C1 segment of cervical spinal cord (tissue), 14 donors: ENCODE data around the gene CLBA1.
"Not testable (repeated sequence)": the region's sequence is repeated elsewhere in the genome, so short reads cannot be mapped to it uniquely, and the experiment has no call there.

ENCODE experiments used
- DNase-seq, 14 donors: peaks; one replicate each; lab custom pipeline; 2025; lab: John Stamatoyannopoulos, UW

Gene CLBA1

GRCh38 chr14:104947881-104948735 lies 37.5 kb upstream of the CLBA1 start:
- DNase-seq, result not testable (repeated sequence)

DNA sequence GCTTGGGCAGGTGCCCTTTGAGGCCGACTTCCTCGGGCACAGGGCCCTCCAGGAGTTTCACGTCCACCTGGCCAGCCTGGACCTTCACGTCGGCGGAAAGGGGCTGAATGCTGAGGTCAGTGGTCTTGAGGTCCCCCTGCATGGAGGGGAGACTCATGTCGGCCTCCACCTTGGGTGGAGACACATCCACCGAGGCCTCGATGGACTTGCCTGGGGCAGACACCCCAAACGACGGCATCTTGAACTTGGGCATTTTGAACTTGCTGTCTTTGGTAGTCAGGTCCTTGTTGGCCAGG lies 36.9 kb upstream of the CLBA1 start:
- DNase-seq, result no peak

DNA sequence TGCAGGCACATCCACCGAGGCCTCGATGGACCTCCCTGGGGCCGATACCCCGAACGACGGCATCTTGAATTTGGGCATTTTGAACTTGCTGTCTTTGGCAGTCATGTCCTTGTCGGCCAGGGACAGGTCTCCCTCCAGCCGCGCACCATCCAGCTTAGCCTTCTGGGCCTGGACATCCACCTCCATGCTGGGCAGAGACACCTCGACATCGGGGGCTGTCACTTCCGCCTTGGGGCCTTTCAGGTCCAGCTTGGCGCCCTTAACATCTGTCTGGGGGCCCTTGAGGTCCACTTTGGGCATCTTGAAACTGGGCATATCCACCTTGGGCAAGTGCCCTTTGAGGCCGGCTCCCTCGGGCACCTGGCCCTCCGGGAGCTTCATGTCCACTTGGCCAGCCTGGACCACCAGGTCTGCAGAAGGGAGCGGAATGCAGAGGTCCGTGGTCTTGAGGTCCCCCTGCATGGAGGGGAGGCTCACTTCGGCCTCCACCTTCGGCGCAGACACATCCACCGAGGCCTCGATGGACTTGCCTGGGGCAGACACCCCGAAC lies 36.1 kb upstream of the CLBA1 start:
- DNase-seq, result not testable (repeated sequence)

DNA sequence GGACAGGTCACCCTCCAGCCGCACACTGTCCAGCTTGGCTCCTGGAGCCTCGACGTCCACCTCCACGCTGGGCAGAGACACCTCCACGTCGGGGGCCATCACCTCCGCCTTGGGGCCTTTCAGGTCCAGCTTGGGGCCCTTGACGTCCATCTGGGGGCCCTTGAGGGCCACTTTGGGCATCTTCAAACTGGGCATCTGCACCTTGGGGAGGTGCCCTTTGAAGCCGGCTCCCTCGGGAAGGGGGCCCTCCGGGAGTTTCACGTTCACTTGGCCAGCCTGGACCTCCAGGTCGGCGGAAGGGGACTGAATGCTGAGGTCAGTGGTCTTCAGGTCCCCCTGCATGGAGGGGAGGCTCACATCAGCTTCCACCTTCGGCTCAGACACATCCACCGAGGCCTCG lies 35.6 kb upstream of the CLBA1 start:
- no peak for DNase-seq

DNA sequence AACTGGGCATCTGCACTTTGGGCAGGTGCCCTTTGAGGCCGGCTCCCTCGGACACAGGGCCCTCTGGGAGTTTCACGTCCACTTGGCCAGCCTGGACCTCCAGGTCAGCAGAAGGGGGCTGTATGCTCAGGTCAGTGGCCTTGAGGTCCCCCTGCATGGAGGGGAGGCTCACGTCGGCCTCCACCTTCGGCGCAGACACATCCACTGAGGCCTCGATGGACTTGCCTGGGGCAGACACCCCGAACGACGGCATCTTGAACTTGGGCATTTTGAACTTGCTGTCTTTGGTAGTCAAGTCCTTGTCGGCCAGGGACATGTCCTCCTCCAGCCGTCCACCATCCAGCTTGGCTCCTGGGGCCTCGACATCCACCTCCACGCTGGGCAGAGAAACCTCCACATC lies 34.9 kb upstream of the CLBA1 start:
- DNase-seq, result not testable (repeated sequence)

- DNase-seq, result not testable (repeated sequence)
These were observed 33.5 kb upstream of the CLBA1 start for GRCh38 chr14:104951863-104952657.

DNA sequence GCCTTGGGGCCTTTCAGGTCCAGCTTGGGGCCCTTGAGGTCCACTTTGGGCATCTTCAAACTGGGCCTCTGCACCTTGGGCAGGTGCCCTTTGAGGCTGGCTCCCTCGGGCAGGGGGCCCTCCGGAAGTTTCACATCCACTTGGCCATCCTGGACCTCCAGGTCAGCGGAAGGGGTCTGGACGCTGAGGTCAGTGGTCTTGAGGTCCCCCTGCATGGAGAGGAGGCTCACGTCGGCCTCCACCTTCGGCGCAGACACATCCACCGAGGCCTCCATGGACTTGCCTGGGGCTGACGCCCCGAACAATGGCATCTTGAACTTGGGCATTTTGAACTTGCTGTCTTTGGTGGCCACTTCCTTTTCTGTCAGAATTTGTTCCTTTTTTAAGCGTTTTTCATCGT lies 32.5 kb upstream of the CLBA1 start:
- no peak for DNase-seq

DNA sequence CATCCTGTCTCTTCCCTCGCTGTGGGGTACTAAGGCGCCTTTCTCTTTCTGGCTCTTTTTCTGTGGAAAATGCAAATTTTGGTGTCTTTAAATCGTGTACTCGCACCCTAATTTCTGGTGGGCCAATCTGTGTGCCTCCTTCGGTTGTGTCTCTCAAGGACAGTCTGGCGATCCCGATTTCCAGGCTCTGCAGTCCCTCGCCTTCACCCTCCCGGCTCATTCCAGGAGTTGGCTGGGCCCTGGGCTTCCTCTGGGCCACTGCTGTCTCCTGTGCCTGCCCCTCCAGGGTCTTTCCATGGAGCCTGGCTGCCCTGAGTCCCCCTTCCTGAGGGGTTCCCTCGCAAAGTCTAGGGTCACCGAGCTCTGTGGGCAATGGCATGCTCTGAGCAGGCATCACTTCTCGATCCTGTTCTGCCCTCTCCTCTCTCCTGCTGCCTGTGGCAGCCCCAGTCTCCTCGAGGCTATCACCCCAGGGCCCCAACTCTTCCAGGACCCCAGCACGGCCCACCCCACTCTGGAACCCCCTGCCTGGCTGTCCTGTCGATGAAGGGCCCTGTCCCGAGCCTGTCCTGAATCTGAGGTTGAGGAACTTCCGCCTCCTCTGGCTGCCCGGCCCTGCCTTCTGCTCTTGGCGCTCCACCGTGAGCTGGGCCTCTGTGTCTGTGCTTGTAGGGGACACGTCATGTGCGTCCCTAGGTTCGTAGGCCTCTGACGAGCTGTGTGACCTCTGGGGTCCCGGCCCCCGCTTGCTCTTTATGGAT lies 31.5 kb upstream of the CLBA1 start:
- no peak for DNase-seq

- DNase-seq, result no peak
These were observed 30.7 kb upstream of the CLBA1 start for GRCh38 chr14:104954746-104955395.

- DNase-seq, result no peak
These were observed 30.2 kb upstream of the CLBA1 start for GRCh38 chr14:104955396-104955770.

- no peak for DNase-seq
These were observed 29.2 kb upstream of the CLBA1 start for GRCh38 chr14:104956290-104956890.

DNA sequence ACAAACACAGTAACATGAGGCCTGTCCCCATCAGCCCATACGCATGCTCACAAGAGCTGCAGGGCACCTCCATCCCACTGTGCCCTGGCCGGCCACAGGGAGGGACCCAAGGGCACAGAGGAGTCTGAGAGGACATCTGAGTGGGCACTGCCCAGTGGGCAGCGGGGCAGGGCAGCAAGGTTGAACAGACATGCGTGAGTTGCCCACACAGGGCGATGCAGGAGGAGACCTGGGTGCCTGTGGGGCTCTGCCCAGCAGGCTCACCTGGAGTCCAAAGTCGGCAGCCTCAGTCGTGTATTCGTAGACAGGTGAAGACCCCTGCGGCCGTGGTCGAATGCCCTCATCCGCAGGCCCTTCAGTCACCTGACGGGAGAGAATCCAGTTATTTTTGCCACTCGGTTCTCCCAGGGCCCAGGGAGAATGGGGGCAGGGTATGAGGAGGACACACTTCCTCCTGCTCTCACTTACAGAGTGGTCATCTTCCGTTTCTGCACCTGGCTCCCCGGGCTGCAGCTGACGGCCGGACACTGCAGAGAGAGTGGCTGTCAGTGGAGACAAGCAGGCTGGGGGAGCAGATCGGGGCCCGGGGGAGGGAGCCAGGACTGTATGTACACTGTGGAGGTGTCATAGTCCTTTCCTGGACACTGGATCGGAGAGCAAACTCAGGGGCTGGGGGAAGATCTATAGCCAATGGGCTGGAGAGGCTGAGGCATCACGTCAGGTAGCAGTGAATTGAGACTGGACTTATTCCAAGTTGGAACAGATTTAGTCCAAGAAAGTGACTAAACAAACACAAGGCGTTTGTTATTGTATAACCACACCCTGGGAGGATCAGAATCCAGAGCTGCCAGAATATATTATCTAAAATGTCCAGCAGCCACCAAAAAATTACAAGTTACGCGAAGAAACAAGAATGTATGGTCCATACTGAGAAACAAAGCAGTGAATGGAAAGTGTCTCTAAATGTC lies 28.2 kb upstream of the CLBA1 start:
- DNase-seq, result no peak

- no peak for DNase-seq
These were observed 21.0 kb upstream of the CLBA1 start for GRCh38 chr14:104964546-104964945.

GRCh38 chr14:104965561-104966231 lies 19.9 kb upstream of the CLBA1 start:
- no peak for DNase-seq

- DNase-seq, result no peak
These were observed 19.2 kb upstream of the CLBA1 start for GRCh38 chr14:104966261-104966865.

GRCh38 chr14:104966981-104967385 lies 18.6 kb upstream of the CLBA1 start:
- DNase-seq, result no peak

DNA sequence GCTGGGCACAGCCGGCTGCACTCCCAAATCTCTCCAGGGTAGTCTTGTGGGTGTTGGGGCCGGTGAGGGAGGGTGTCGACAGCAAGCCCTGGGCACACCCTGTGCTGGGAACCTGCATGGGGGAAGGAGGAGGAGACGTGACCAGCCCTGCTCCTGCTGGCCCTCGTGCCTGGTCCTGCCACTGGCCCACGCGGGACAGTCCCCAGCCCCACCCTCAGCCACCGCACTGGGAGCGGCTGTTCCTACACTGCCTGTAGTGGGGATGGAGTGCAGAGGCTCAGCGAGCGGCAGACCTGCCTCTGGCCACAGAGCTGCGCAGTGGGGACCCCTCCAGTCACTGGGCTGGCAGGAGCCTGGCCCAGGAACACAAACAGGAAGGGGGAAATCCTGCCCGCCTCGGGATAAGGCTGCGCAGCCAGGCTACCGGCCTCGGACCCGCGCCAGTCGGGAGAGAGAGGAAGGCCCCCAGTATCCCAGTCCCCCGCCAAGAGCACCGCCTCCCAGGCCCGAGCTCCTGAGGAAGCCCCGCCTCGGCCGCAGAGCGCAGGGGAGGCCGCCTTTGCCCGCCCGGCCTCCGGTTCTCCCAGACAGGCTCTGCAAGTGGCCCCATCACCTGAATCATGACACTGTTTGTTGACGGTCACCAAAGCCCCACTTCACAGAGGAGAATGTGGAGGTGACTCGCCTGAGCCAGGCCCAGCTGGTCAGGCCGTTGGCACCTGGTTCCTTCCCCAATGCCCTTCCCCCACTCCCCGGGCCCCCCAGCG lies 18.0 kb upstream of the CLBA1 start:
- DNase-seq, result no peak

GRCh38 chr14:104968153-104968527 lies 17.4 kb upstream of the CLBA1 start:
- no peak for DNase-seq
